SK-N-SH (cell line): ENCODE results near the gene JAML. TPM values are rescaled to one million over a fixed set of nuclear protein-coding genes. Genes with fewer than 3 reads are reported as not detected.

ENCODE experiments used
- CTCF ChIA-PET: fragments of 300-600, 350-600 bp; formaldehyde crosslinking; extraction: SDS; loops from one replicate; lab custom pipeline; 2021; lab: Yijun Ruan, JAX
- POLR2A ChIA-PET: fragments of 350-600 bp; sonication (Branson Sonifier 250); formaldehyde crosslinking; extraction: SDS; loops from one replicate; lab custom pipeline; 2020; ENCODE audit warnings: antibody characterized with exemption, inconsistent platforms; lab: Yijun Ruan, JAX
- DNase-seq: peaks from one replicate; pipeline ENCODE4 v3.0.0; 2012
- H2AFZ ChIP-seq: fragments of 200-600 bp; sonication (generic); 2 replicates; pipeline ENCODE4 v1.8.1; 2016; ENCODE audit warnings: antibody characterized with exemption, mild to moderate bottlenecking, low read depth
- H3F3A ChIP-seq: fragments of 200-600 bp; sonication (generic); replicated peaks from 2 replicates; pipeline ENCODE3; 2016; ENCODE audit warnings: antibody characterized with exemption, mild to moderate bottlenecking; ENCODE audit not compliant: insufficient read depth
- H3K27ac ChIP-seq, 2 experiments: fragments of 200-500 bp in 1 of 2; fragments of 200-600 bp in 1 of 2; sonication (Bioruptor generic) in 1 of 2; sonication (generic), shearing (Covaris generic) in 1 of 2; 2 replicates each; pipeline versions ENCODE4 v1.5.1 to v1.6.1; 2014 to 2016; ENCODE audit warnings: low read depth in 2 of 2, inconsistent platforms in 1 of 2, low read length in 1 of 2, mild to moderate bottlenecking in 1 of 2, mixed read lengths in 1 of 2
- H3K27me3 ChIP-seq: fragments of 200-600 bp; sonication (generic), shearing (Covaris generic); 2 replicates; pipeline ENCODE4 v1.6.1; 2016; ENCODE audit warnings: mixed run types; ENCODE audit not compliant: insufficient read depth
- H3K36me3 ChIP-seq, 2 experiments: fragments of 200-500 bp in 1 of 2; fragments of 200-600 bp in 1 of 2; sonication (Bioruptor generic) in 1 of 2; sonication (generic) in 1 of 2; replicated peaks in 1 of 2; 2 replicates each; pipeline versions ENCODE3 to v1.5.1; 2014 to 2016; ENCODE audit warnings: low read length in 1 of 2, mild to moderate bottlenecking in 1 of 2; ENCODE audit not compliant: insufficient read depth in 2 of 2, control insufficient read depth in 1 of 2
- H3K4me1 ChIP-seq, 2 experiments: fragments of 200-500 bp in 1 of 2; fragments of 200-600 bp in 1 of 2; sonication (Bioruptor generic) in 1 of 2; sonication (generic), shearing (Covaris generic) in 1 of 2; 2 replicates each; pipeline versions ENCODE4 v1.5.1 to v1.6.1; 2014 to 2016; ENCODE audit warnings: low read depth in 1 of 2, low read length in 1 of 2, mixed run types in 1 of 2; ENCODE audit not compliant: insufficient read depth in 2 of 2, control insufficient read depth in 1 of 2
- H3K4me2 ChIP-seq: fragments of 200-600 bp; sonication (generic), shearing (Covaris generic); 2 replicates; pipeline ENCODE4 v1.6.1; 2017; ENCODE audit warnings: mixed run types
- H3K4me3 ChIP-seq, 2 experiments: fragments of 200-500 bp in 1 of 2; fragments of 200-600 bp in 1 of 2; sonication (Bioruptor generic) in 1 of 2; sonication (generic), shearing (Covaris generic) in 1 of 2; 2 replicates each; pipeline versions ENCODE4 v1.5.1 to v1.8.1; 2014 to 2016; ENCODE audit warnings: low read depth in 2 of 2, inconsistent platforms in 1 of 2, low read length in 1 of 2, mild to moderate bottlenecking in 1 of 2, mixed read lengths in 1 of 2, moderate library complexity in 1 of 2
- H3K79me2 ChIP-seq: fragments of 200-600 bp; sonication (generic); 2 replicates; pipeline ENCODE4 v1.8.1; 2017; ENCODE audit warnings: mild to moderate bottlenecking; ENCODE audit not compliant: insufficient read depth
- H3K9ac ChIP-seq: fragments of 200-600 bp; sonication (generic); 2 replicates; pipeline ENCODE4 v1.6.1; 2017; ENCODE audit warnings: mixed run types
- H3K9me2 ChIP-seq: fragments of 200-600 bp; sonication (generic); 2 replicates; pipeline ENCODE4 v1.6.1; 2017; ENCODE audit warnings: mixed run types
- H3K9me3 ChIP-seq: fragments of 200-600 bp; sonication (generic); 2 replicates; pipeline ENCODE4 v1.6.1; 2017; ENCODE audit warnings: mixed run types, mild to moderate bottlenecking, moderate library complexity
- H4K20me1 ChIP-seq: fragments of 200-600 bp; sonication (generic); 2 replicates; pipeline ENCODE4 v1.6.1; 2017; ENCODE audit warnings: mild to moderate bottlenecking, mixed run types; ENCODE audit not compliant: insufficient read depth
- CHD2 ChIP-seq: fragments of 150-350 bp; IDR thresholded peaks from 2 replicates; pipeline ENCODE4 v1.6.1; 2018; ENCODE audit warnings: low read length; ENCODE audit not compliant: partially characterized antibody
- EP300 ChIP-seq, 2 experiments: IDR thresholded peaks; 2 replicates each; pipeline versions ENCODE4 v1.4.0 to v1.6.1; 2012; ENCODE audit warnings: borderline replicate concordance in 1 of 2, low read depth in 1 of 2, low read length in 1 of 2
- MEF2A ChIP-seq: IDR thresholded peaks from 2 replicates; pipeline ENCODE4 v1.4.0; 2012; ENCODE audit warnings: low read depth, borderline replicate concordance
- MXI1 ChIP-seq: IDR thresholded peaks from 2 replicates; pipeline ENCODE4 v1.6.1; 2012; ENCODE audit warnings: mild to moderate bottlenecking, low read depth, low read length, improper control_type of control experiment
- NFIC ChIP-seq: IDR thresholded peaks from 2 replicates; pipeline ENCODE4 v1.4.0; 2012; ENCODE audit warnings: borderline replicate concordance
- RAD21 ChIP-seq: IDR thresholded peaks from 2 replicates; pipeline ENCODE4 v1.6.1; 2012; ENCODE audit warnings: mild to moderate bottlenecking, low read length
- RXRA ChIP-seq: IDR thresholded peaks from 2 replicates; pipeline ENCODE4 v1.4.0; 2012; ENCODE audit warnings: low read depth, mild to moderate bottlenecking, borderline replicate concordance
- TAF1 ChIP-seq: IDR thresholded peaks from 2 replicates; pipeline ENCODE4 v1.6.1; 2012; ENCODE audit warnings: low read depth, mild to moderate bottlenecking, low read length, moderate library complexity, borderline replicate concordance
- TCF12 ChIP-seq: IDR thresholded peaks from 2 replicates; pipeline ENCODE4 v1.4.0; 2012
- TEAD4 ChIP-seq: IDR thresholded peaks from 2 replicates; pipeline ENCODE4 v1.4.0; 2012; ENCODE audit warnings: mild to moderate bottlenecking, borderline replicate concordance; ENCODE audit not compliant: insufficient read depth
- WGBS: methylation state at CpG from one replicate; pipeline ENCODE4 v1.1.6; 2017; ENCODE audit warnings: low lambda C conversion rate; 5-methylcytosine and 5-hydroxymethylcytosine counted together
- polyA plus RNA-seq, 3 experiments: library from polyadenylated mRNA; depleted of rRNA; stranded (reverse); fragments of >200 nt; gene quantifications; 2 replicates each; pipeline ENCODE4 v1.2.3, GENCODE V29; 2012
- TF ChIP-seq, protein P1 (sequence below): IDR thresholded peaks from 2 replicates; pipeline ENCODE4 v1.4.0; 2012; ENCODE audit warnings: low read depth
- TF ChIP-seq, protein P2 (sequence below): IDR thresholded peaks from 2 replicates; pipeline ENCODE4 v1.4.0; 2012; ENCODE audit warnings: low read depth, borderline replicate concordance
- TF ChIP-seq, protein P3 (sequence below): IDR thresholded peaks from 2 replicates; pipeline ENCODE4 v1.4.0; 2012; ENCODE audit warnings: low read depth, borderline replicate concordance
- TF ChIP-seq, protein P4 (sequence below): IDR thresholded peaks from 2 replicates; pipeline ENCODE4 v1.6.1; 2012; ENCODE audit warnings: mild to moderate bottlenecking, low read depth, low read length, moderate library complexity

Gene JAML
- polyA plus RNA-seq, 1 of the 3 experiments (the other 2 are of a cell fraction) = not detected

DNA sequence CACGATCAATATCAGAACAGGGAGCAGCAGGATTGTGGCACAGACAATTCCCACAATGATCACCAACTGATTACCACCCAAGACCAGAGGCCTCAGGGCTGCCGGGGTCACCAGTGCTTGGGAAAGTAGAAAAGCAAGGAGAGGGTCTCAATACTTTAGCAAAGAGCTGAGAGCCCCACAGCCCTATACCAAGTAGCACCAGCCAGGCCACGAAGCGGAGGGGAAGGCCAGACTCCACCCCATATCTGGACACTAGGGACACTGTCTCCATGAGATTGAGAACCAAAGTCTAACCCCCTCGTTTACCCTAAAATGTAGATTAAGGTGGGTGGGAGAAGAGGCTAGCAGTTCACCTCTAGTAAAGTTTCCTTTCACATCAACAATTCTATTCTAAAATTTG lies 24.3 kb downstream of the JAML start:
- no peak for DNase-seq
- H3K79me2 ChIP-seq = no peaks in the 10 kb centered on the region
- no peak overlapping the region for H2AFZ ChIP-seq
- POLR2A ChIA-PET = no interaction called here
- peaks cover 0 to 2% of the 10 kb centered on the region in 2 experiments; a peak in 1 of 4 replicates for H3K4me1 ChIP-seq
- H3K9me2 ChIP-seq = no peaks in the 10 kb centered on the region
- no peaks in the 10 kb centered on the region for H4K20me1 ChIP-seq
- 31% methylated on average over 5 of the region's 5 CpGs for WGBS
- no peak overlapping the region for H3K9ac ChIP-seq
- TF ChIP-seq EP300 (IDR thresholded peaks at IDR 0.05; ENCODE audit: borderline replicate concordance in 1 of 2, low read depth in 1 of 2, low read length in 1 of 2) = no peak
- TF ChIP-seq, protein P1, sequence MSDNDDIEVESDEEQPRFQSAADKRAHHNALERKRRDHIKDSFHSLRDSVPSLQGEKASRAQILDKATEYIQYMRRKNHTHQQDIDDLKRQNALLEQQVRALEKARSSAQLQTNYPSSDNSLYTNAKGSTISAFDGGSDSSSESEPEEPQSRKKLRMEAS = no peak
- no peak for TF ChIP-seq TAF1
- no peak overlapping the region for H3K27ac ChIP-seq
- CTCF ChIA-PET = interaction anchor here (1.0 kb wide), 1 partner anchor 29 kb away, joined by 5 read pairs; no protein-coding TSS in a partner anchor
- H3K4me3 ChIP-seq = no peak overlapping the region
- H3K27me3 ChIP-seq = peaks cover 34% of the 10 kb centered on the region; the same call in 1 of the 2 replicates
- H3K36me3 ChIP-seq = no peaks in the 10 kb centered on the region
- H3F3A ChIP-seq = no peaks in the 10 kb centered on the region
- no peak overlapping the region for H3K4me2 ChIP-seq
- H3K9me3 ChIP-seq = no peaks in the 10 kb centered on the region

DNA sequence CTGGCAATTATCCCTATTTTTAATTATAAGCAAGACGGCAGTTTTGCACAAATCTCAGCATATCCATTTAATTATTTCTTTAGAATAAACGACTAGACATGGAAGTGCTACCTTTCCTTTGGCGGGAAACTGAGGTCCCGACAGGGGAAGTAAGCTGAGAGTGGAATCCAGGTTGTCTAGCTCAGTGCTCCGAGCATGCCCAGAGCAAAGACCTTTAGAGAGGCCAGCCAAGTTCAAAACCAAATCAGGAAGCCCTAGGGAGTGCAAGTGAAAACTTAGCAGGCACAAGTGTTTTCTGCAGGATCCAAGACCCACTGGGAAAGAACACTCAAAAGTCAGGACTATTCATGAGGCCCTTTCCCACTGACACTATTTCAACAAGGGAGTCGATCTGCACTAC lies 25.7 kb downstream of the JAML start:
- H3K9ac ChIP-seq = no peak overlapping the region
- H3K4me3 ChIP-seq = no peak overlapping the region
- H3K9me3 ChIP-seq = no peaks in the 10 kb centered on the region
- no peak overlapping the region for H3K27ac ChIP-seq
- H3F3A ChIP-seq = no peaks in the 10 kb centered on the region
- no peak overlapping the region for H2AFZ ChIP-seq
- POLR2A ChIA-PET = no interaction called here
- no peak overlapping the region for H3K4me2 ChIP-seq
- peaks cover 34% of the 10 kb centered on the region; the same call in 1 of the 2 replicates for H3K27me3 ChIP-seq
- WGBS = 34% methylated on average over 6 of the region's 6 CpGs
- H3K4me1 ChIP-seq = peaks cover 0 to 7% of the 10 kb centered on the region in 2 experiments; a peak in 1 of 4 replicates
- no peak for DNase-seq
- no peaks in the 10 kb centered on the region for H3K36me3 ChIP-seq
- TF ChIP-seq EP300 (IDR thresholded peaks at IDR 0.05; ENCODE audit: borderline replicate concordance in 1 of 2, low read depth in 1 of 2, low read length in 1 of 2) (no peak), MXI1 (no peak), TCF12 (no peak), TEAD4 (no peak)
- TF ChIP-seq, protein P1 = no peak
- TF ChIP-seq, protein P2, sequence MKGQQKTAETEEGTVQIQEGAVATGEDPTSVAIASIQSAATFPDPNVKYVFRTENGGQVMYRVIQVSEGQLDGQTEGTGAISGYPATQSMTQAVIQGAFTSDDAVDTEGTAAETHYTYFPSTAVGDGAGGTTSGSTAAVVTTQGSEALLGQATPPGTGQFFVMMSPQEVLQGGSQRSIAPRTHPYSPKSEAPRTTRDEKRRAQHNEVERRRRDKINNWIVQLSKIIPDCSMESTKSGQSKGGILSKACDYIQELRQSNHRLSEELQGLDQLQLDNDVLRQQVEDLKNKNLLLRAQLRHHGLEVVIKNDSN = no peak
- H3K79me2 ChIP-seq = no peaks in the 10 kb centered on the region
- H4K20me1 ChIP-seq = no peaks in the 10 kb centered on the region
- H3K9me2 ChIP-seq = no peaks in the 10 kb centered on the region
- CTCF ChIA-PET = interaction anchor here (0.7 to 2.8 kb wide), 21 partner anchors 10 to 261 kb away, joined by 3 to 34 read pairs (median 5); partner anchors contain the start of gene UBE4A

DNA sequence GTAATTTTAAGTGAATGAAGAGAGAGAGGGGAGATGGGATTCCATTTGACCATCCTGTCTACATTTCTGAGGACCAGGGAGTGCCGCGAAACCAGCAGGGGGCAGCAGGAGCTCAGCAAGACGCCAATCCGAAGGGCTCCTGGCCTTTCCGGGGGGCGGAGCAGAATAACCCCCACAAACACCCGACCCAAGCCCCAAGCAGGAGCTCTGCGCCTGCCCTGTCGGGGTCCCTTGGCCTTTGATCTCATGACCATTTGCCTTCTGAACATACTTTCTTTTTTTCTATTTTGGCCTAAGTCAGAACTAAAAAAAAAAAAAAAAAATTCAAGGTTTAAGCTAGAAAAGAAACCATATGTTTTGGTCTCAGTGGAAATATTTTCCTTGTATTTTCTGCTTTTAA lies 26.4 kb downstream of the JAML start:
- peaks cover 0 to 7% of the 10 kb centered on the region in 2 experiments; a peak in 1 of 4 replicates for H3K4me1 ChIP-seq
- H3K27ac ChIP-seq = no peak overlapping the region
- no peak overlapping the region for H3K9ac ChIP-seq
- H2AFZ ChIP-seq = no peak overlapping the region
- no peaks in the 10 kb centered on the region for H3K9me2 ChIP-seq
- DNase-seq = peak; percentile 77
- no peaks in the 10 kb centered on the region for H3K9me3 ChIP-seq
- no peaks in the 10 kb centered on the region for H3K36me3 ChIP-seq
- no peaks in the 10 kb centered on the region for H3K79me2 ChIP-seq
- WGBS = 0% methylated on average over 6 of the region's 9 CpGs
- peak overlapping the region in 1 of 2 experiments; percentile 53; a peak in 1 of 4 replicates for H3K4me3 ChIP-seq
- peaks cover 39% of the 10 kb centered on the region; the same call in 1 of the 2 replicates for H3K27me3 ChIP-seq
- no peaks in the 10 kb centered on the region for H3F3A ChIP-seq
- no peaks in the 10 kb centered on the region for H4K20me1 ChIP-seq
- ChIA-PET POLR2A (no interaction called here), CTCF (interaction anchor here (0.6 to 2.8 kb wide), 55 partner anchors 9 to 333 kb away, joined by 3 to 34 read pairs (median 4); partner anchors contain the start of genes MPZL3, SCN2B, SCN4B and TMEM25)
- 0 out of 2 replicates have a peak overlapping the region, but pooled peaks have one; percentile 44 for H3K4me2 ChIP-seq
- TF ChIP-seq RAD21 (peak; percentile 83), TAF1 (no peak), NFIC (no peak), RXRA (no peak), CHD2 (no peak), MEF2A (no peak)
- TF ChIP-seq, protein P3, sequence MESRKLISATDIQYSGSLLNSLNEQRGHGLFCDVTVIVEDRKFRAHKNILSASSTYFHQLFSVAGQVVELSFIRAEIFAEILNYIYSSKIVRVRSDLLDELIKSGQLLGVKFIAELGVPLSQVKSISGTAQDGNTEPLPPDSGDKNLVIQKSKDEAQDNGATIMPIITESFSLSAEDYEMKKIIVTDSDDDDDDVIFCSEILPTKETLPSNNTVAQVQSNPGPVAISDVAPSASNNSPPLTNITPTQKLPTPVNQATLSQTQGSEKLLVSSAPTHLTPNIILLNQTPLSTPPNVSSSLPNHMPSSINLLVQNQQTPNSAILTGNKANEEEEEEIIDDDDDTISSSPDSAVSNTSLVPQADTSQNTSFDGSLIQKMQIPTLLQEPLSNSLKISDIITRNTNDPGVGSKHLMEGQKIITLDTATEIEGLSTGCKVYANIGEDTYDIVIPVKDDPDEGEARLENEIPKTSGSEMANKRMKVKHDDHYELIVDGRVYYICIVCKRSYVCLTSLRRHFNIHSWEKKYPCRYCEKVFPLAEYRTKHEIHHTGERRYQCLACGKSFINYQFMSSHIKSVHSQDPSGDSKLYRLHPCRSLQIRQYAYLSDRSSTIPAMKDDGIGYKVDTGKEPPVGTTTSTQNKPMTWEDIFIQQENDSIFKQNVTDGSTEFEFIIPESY = no peak
- TF ChIP-seq, protein P4, sequence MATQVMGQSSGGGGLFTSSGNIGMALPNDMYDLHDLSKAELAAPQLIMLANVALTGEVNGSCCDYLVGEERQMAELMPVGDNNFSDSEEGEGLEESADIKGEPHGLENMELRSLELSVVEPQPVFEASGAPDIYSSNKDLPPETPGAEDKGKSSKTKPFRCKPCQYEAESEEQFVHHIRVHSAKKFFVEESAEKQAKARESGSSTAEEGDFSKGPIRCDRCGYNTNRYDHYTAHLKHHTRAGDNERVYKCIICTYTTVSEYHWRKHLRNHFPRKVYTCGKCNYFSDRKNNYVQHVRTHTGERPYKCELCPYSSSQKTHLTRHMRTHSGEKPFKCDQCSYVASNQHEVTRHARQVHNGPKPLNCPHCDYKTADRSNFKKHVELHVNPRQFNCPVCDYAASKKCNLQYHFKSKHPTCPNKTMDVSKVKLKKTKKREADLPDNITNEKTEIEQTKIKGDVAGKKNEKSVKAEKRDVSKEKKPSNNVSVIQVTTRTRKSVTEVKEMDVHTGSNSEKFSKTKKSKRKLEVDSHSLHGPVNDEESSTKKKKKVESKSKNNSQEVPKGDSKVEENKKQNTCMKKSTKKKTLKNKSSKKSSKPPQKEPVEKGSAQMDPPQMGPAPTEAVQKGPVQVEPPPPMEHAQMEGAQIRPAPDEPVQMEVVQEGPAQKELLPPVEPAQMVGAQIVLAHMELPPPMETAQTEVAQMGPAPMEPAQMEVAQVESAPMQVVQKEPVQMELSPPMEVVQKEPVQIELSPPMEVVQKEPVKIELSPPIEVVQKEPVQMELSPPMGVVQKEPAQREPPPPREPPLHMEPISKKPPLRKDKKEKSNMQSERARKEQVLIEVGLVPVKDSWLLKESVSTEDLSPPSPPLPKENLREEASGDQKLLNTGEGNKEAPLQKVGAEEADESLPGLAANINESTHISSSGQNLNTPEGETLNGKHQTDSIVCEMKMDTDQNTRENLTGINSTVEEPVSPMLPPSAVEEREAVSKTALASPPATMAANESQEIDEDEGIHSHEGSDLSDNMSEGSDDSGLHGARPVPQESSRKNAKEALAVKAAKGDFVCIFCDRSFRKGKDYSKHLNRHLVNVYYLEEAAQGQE = no peak
